GM12801 (cell line): ENCODE data around the gene CHMP3.

ENCODE experiments used
- TF ChIP-seq, protein P1 (sequence below): IDR thresholded peaks from one replicate; pipeline ENCODE4 v1.5.1; 2011; ENCODE audit warnings: control low read depth; ENCODE audit not compliant: insufficient read length; ENCODE audit errors: extremely low read depth

The CHMP3 gene

DNA sequence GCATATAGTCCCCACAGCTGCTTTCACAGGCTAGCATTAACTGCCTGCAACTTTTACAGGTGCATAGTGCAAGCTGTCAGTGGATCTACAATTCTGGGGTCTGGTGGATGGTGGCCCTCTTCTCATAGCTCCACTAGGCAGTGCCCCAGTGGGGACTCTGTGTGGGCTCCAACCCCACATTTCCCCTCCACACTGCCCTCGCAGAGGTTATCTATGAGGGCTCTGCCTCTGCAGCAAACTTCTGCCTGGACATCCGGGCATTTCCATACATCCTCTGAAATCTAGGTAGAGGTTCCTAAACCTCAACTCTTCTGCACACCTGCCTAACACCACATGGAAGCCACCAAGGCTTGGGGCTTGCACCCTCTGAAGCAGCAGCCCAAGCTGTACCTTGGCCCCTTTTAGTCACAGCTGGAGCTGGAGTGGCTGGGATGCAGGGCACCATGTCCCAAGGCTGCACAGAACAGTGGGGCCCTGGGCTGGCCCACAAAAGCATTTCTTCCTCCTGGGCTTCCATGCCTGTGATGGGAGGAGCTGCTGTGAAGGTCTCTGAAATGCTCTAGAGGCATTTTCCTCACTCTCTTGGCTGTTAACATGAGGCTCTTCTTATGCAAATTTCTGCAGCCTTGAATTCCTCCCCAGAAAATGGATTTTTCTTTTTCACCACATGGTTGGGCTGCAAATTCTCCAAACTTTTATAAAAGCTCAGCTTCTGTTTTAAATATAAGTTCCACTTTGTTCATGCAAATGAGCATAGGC, 62.7 kb downstream of the CHMP3 start:
- TF ChIP-seq, protein P1, sequence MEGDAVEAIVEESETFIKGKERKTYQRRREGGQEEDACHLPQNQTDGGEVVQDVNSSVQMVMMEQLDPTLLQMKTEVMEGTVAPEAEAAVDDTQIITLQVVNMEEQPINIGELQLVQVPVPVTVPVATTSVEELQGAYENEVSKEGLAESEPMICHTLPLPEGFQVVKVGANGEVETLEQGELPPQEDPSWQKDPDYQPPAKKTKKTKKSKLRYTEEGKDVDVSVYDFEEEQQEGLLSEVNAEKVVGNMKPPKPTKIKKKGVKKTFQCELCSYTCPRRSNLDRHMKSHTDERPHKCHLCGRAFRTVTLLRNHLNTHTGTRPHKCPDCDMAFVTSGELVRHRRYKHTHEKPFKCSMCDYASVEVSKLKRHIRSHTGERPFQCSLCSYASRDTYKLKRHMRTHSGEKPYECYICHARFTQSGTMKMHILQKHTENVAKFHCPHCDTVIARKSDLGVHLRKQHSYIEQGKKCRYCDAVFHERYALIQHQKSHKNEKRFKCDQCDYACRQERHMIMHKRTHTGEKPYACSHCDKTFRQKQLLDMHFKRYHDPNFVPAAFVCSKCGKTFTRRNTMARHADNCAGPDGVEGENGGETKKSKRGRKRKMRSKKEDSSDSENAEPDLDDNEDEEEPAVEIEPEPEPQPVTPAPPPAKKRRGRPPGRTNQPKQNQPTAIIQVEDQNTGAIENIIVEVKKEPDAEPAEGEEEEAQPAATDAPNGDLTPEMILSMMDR = no peak

- TF ChIP-seq, protein P1 = no peak
Measured at GRCh38 chr2:86499326-86499725, 63.9 kb downstream of the CHMP3 start.

GRCh38 chr2:86498468-86499260, 64.6 kb downstream of the CHMP3 start:
- TF ChIP-seq, protein P1 = no peak

- TF ChIP-seq, protein P1 = no peak
Measured at GRCh38 chr2:86492048-86492453, 71.2 kb downstream of the CHMP3 start.

- TF ChIP-seq, protein P1 = no peak
Measured at GRCh38 chr2:86491088-86491487, 72.2 kb downstream of the CHMP3 start.

- TF ChIP-seq, protein P1 = no peak
Measured at GRCh38 chr2:86490245-86490644, 73.0 kb downstream of the CHMP3 start.

- TF ChIP-seq, protein P1 = no peak
Measured at GRCh38 chr2:86489542-86489941, 73.7 kb downstream of the CHMP3 start.
